Measurements from ENCODE around the gene CAPZB.
A peak's percentile ranks its signal among the peaks of the same experiment; 100 is the strongest.

The CAPZB gene

GRCh38 chr1:19435851-19436455 is 49.4 kb downstream of the CAPZB start:
- no peaks in the 10 kb centered on the region for H3K9me3 ChIP-seq
- peaks cover 28 to 30% of the 10 kb centered on the region in 2 experiments for H3K4me1 ChIP-seq (ENCODE audit: control insufficient read depth in 1 of 2, insufficient read depth in 1 of 2, low read depth in 1 of 2, low read length in 1 of 2)
- H3K36me3 ChIP-seq = peaks cover 31% of the 10 kb centered on the region
- H3K27me3 ChIP-seq = no peaks in the 10 kb centered on the region
- H3K27ac ChIP-seq = peak overlapping the region; percentile 80
- TF ChIP-seq CTCF (IDR thresholded peaks at IDR 0.05) = no peak
- H3K4me3 ChIP-seq (ENCODE audit: low read depth in 1 of 2, low read length in 1 of 2) = no peak overlapping the region

- peaks cover 26% of the 10 kb centered on the region for H3K36me3 ChIP-seq
- TF ChIP-seq CTCF (IDR thresholded peaks at IDR 0.05) = no peak
- H3K4me3 ChIP-seq (ENCODE audit: low read depth in 1 of 2, low read length in 1 of 2) = no peak overlapping the region
- no peaks in the 10 kb centered on the region for H3K27me3 ChIP-seq
- H3K9me3 ChIP-seq = no peaks in the 10 kb centered on the region
- H3K4me1 ChIP-seq (ENCODE audit: control insufficient read depth in 1 of 2, insufficient read depth in 1 of 2, low read depth in 1 of 2, low read length in 1 of 2) = peaks cover 28 to 30% of the 10 kb centered on the region in 2 experiments
- peak overlapping the region; percentile 80 for H3K27ac ChIP-seq
These were observed 50.2 kb downstream of the CAPZB start for GRCh38 chr1:19435181-19435580.

GRCh38 chr1:19433719-19433998 is 51.7 kb downstream of the CAPZB start:
- peaks cover 20% of the 10 kb centered on the region for H3K36me3 ChIP-seq
- H3K27me3 ChIP-seq = no peaks in the 10 kb centered on the region
- no peak overlapping the region for H3K4me3 ChIP-seq (ENCODE audit: low read depth in 1 of 2, low read length in 1 of 2)
- H3K9me3 ChIP-seq = no peaks in the 10 kb centered on the region
- H3K4me1 ChIP-seq (ENCODE audit: control insufficient read depth in 1 of 2, insufficient read depth in 1 of 2, low read depth in 1 of 2, low read length in 1 of 2) = peaks cover 28 to 30% of the 10 kb centered on the region in 2 experiments
- TF ChIP-seq CTCF (IDR thresholded peaks at IDR 0.05) = no peak
- H3K27ac ChIP-seq = no peak overlapping the region

- no peak overlapping the region for H3K4me3 ChIP-seq (ENCODE audit: low read depth in 1 of 2, low read length in 1 of 2)
- no peak overlapping the region for H3K27ac ChIP-seq
- H3K27me3 ChIP-seq = no peaks in the 10 kb centered on the region
- peaks cover 14% of the 10 kb centered on the region for H3K36me3 ChIP-seq
- H3K4me1 ChIP-seq (ENCODE audit: control insufficient read depth in 1 of 2, insufficient read depth in 1 of 2, low read depth in 1 of 2, low read length in 1 of 2) = peaks cover 28 to 30% of the 10 kb centered on the region in 2 experiments
- no peak for TF ChIP-seq CTCF (IDR thresholded peaks at IDR 0.05)
- no peaks in the 10 kb centered on the region for H3K9me3 ChIP-seq
These were observed 52.2 kb downstream of the CAPZB start for GRCh38 chr1:19432943-19433718.

GRCh38 chr1:19430121-19431068 is 54.9 kb downstream of the CAPZB start:
- Histone ChIP-seq H3K4me3 (ENCODE audit: low read depth in 1 of 2, low read length in 1 of 2) (no peak overlapping the region), H3K4me1 (ENCODE audit: control insufficient read depth in 1 of 2, insufficient read depth in 1 of 2, low read depth in 1 of 2, low read length in 1 of 2) (peaks cover 17 to 21% of the 10 kb centered on the region in 2 experiments), H3K27me3 (no peaks in the 10 kb centered on the region), H3K36me3 (peaks cover 12% of the 10 kb centered on the region), H3K9me3 (no peaks in the 10 kb centered on the region), H3K27ac (peak overlapping the region; percentile 25)
- no peak for TF ChIP-seq CTCF (IDR thresholded peaks at IDR 0.05)

All from neutrophil (primary cell).